ENCODE results near the gene CZIB. TPM values are rescaled to one million over a fixed set of nuclear protein-coding genes. Genes with fewer than 3 reads are reported as not detected.

The CZIB gene
- total and polyA plus RNA-seq, 2 of the 13 experiments (the other 11 are each of a cell fraction or from before 2014, with no cell fraction given), result 49.2 to 67.0 TPM

GRCh38 chr1:53183095-53183990 is 37.1 kb downstream of the CZIB start (continued):
- TF ChIP-seq USF2 (IDR thresholded peaks at IDR 0.05; ENCODE audit: low read depth, low read length) (peak; percentile 91), USF2 (CRISPR knock-in tag; IDR thresholded peaks at IDR 0.05; ENCODE audit: borderline replicate concordance) (peak; percentile 95; the same call in 1 of the 2 replicates), BATF2 (CRISPR knock-in tag; IDR thresholded peaks at IDR 0.05) (0 out of 2 replicates have a peak, but pooled peaks have one; percentile 1), ATRX (CRISPR knock-in tag; IDR thresholded peaks at IDR 0.05; ENCODE audit: borderline replicate concordance) (no peak), ZFP41 (CRISPR knock-in tag; IDR thresholded peaks at IDR 0.05; ENCODE audit: borderline replicate concordance) (no peak), ATF2 (CRISPR knock-in tag; IDR thresholded peaks at IDR 0.05) (peak; percentile 69), ZNF296 (CRISPR knock-in tag; conservative IDR thresholded peaks at IDR 0.05) (no peak), ZSCAN5A (CRISPR knock-in tag; IDR thresholded peaks at IDR 0.05; ENCODE audit: borderline replicate concordance) (no peak), CHD2 (IDR thresholded peaks at IDR 0.05; ENCODE audit: low read depth, low read length) (no peak), ZNF407 (CRISPR knock-in tag; IDR thresholded peaks at IDR 0.05; ENCODE audit: not compliant biosample characterization) (no peak)

Data from HepG2 (cell line).